Inflammatory macrophage (primary cell): Measurements from ENCODE around the gene PPP2R2D.

Experiments used
- DNase-seq, 2 donors: peaks; one replicate each; pipeline ENCODE4 v3.0.0-alpha.2; 2020 to 2022

The PPP2R2D gene

GRCh38 chr10:132002004-132002403, 101.2 kb downstream of the PPP2R2D start:
- DNase-seq, result no peak

GRCh38 chr10:132003282-132003924, 102.6 kb downstream of the PPP2R2D start:
- no peak for DNase-seq

GRCh38 chr10:132004052-132004451, 103.2 kb downstream of the PPP2R2D start:
- DNase-seq, result no peak

GRCh38 chr10:132005147-132005546, 104.3 kb downstream of the PPP2R2D start:
- DNase-seq, result no peak

GRCh38 chr10:132006966-132007365, 106.2 kb downstream of the PPP2R2D start:
- no peak for DNase-seq

GRCh38 chr10:132007681-132008080, 106.9 kb downstream of the PPP2R2D start:
- no peak for DNase-seq
